Upper lobe of right lung (tissue), 1 donor: ENCODE data around the gene VCL. TPM values are rescaled to one million over a fixed set of nuclear protein-coding genes. Genes with fewer than 3 reads are reported as not detected.

ENCODE experiments used
- ATAC-seq: fragments of 200-7000 bp; cut with Tn5 transposase; one replicate; pipeline ENCODE4 v1.9.1; 2020; ENCODE audit warnings: mild to moderate bottlenecking, moderate library complexity
- DNase-seq: peaks from one replicate; pipeline ENCODE4 v3.0.0-alpha.2; 2020
- H3K27ac ChIP-seq: fragments of 200-600 bp; one replicate; pipeline ENCODE4 v1.8.0; 2022
- H3K27me3 ChIP-seq: fragments of 200-600 bp; one replicate; pipeline ENCODE4 v1.8.0; 2022; ENCODE audit warnings: mild to moderate bottlenecking
- H3K36me3 ChIP-seq: fragments of 200-600 bp; one replicate; pipeline ENCODE4 v1.8.0; 2022
- H3K4me1 ChIP-seq: fragments of 200-600 bp; one replicate; pipeline ENCODE4 v1.8.0; 2022
- H3K4me3 ChIP-seq: fragments of 200-600 bp; one replicate; pipeline ENCODE4 v1.8.0; 2022; ENCODE audit warnings: mild to moderate bottlenecking
- H3K9me3 ChIP-seq: fragments of 200-600 bp; one replicate; pipeline ENCODE4 v1.8.0; 2022
- CTCF ChIP-seq: fragments of 200-600 bp; IDR thresholded peaks from one replicate; pipeline ENCODE4 v1.8.0; 2022; ENCODE audit warnings: antibody characterized with exemption
- intact Hi-C: fragments of 100-400 bp; cut with DNase I; formaldehyde crosslinking; loops from one replicate; pipeline ENCODE4 v1.11.0; 2022
- total RNA-seq: library from RNA; stranded (reverse); fragmentation: NEBNext Ultra II Directional; extraction: Animal tissue kit (Norgen Biotek cat#: 25700); gene quantifications from one replicate; pipeline ENCODE4 v1.2.1, GENCODE V29; 2021
- donor health status: DM: no; HTN: yes; CAD: no; lungs with severe emphysema.

The VCL gene
- total RNA-seq, 1 donor from 2014 or later, result 148 TPM

- Histone ChIP-seq H3K36me3 (peaks cover 17% of the 10 kb centered on the region), H3K4me3 (no peak overlapping the region), H3K4me1 (peaks cover 34% of the 10 kb centered on the region), H3K27ac (peak overlapping the region; percentile 49), H3K9me3 (no peaks in the 10 kb centered on the region), H3K27me3 (no peaks in the 10 kb centered on the region)
- DNase-seq (no peak), ATAC-seq (peak; percentile 15)
- no peak for TF ChIP-seq CTCF
- intact Hi-C loops, result no loop called here
Measured at GRCh38 chr10:74040200-74041126, 42.5 kb downstream of the VCL start.

DNA sequence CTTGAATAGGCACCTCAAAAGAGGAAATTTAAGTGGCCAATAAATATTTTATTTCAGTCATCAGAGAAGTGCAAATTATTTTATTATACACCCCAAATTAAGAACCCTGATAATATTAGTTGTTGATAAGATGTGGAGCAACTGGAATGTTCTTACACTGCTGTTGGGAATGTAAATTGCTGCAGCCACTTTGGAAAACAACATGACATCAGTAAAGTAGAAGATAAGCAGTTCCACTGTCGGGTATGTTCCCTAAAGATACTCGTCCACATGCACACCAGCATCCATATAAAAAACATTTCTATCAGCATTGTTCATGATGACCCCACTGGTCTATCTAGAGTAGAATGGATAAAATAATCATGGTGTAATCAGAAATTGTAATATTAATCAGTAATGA lies 46.5 kb downstream of the VCL start:
- Histone ChIP-seq H3K4me1 (peaks cover 47% of the 10 kb centered on the region), H3K27ac (no peak overlapping the region), H3K4me3 (no peak overlapping the region), H3K36me3 (peaks cover 17% of the 10 kb centered on the region), H3K27me3 (no peaks in the 10 kb centered on the region), H3K9me3 (no peaks in the 10 kb centered on the region)
- no peak for TF ChIP-seq CTCF
- DNase-seq (no peak), ATAC-seq (no peak)
- intact Hi-C loops, result no loop called here

DNA sequence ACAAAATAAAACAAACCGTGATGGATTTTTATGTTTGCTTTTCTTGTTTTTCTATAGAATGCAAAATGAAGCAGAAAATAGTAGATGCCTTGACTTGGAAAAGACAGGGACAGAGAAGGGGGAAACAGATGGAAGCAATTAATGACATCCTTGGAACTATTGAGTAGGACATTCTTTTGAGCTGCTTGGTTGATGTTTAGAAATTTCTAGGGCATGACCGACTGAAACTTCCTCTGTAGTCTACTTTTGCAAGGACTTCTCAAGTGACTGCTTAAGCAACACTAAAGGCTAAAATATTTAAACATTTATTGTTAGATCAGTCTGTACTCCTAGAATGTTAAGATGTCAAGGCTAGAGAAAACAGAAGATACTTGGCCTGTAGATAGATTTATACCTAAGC lies 49.4 kb downstream of the VCL start:
- H3K27ac ChIP-seq, result peak overlapping the region; percentile 70
- H3K27me3 ChIP-seq, result no peaks in the 10 kb centered on the region
- no peak for TF ChIP-seq CTCF
- no peak overlapping the region for H3K4me3 ChIP-seq
- H3K4me1 ChIP-seq, result peaks cover 45% of the 10 kb centered on the region
- DNase-seq (no peak), ATAC-seq (peak; percentile 78)
- peaks cover 17% of the 10 kb centered on the region for H3K36me3 ChIP-seq
- intact Hi-C loops, result no loop called here
- no peaks in the 10 kb centered on the region for H3K9me3 ChIP-seq

DNA sequence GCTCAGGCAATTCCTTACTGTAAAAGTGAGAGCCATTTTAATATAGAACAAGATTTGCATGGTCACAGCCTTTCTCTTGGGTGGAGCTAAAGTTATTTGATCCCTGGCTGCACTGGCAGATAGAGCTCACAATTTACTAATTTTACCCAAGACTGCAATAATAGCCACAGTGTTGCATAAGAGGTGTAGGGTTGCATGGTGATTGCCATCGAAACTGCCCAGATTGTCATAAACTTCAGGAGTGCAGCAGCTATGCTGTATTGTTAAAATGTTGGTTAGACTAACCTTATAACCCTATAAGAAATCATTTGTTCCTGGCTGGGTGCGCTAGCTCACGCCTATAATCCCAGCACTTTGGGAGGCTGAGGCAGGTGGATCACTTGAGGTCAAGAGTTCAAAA lies 50.0 kb downstream of the VCL start:
- Histone ChIP-seq H3K36me3 (peaks cover 17% of the 10 kb centered on the region), H3K4me1 (peaks cover 45% of the 10 kb centered on the region), H3K27ac (peak overlapping the region; percentile 70), H3K4me3 (no peak overlapping the region), H3K9me3 (no peaks in the 10 kb centered on the region), H3K27me3 (no peaks in the 10 kb centered on the region)
- DNase-seq (no peak), ATAC-seq (peak; percentile 78)
- intact Hi-C loops, result no loop called here
- no peak for TF ChIP-seq CTCF

GRCh38 chr10:74048433-74048832 lies 50.5 kb downstream of the VCL start:
- no peaks in the 10 kb centered on the region for H3K9me3 ChIP-seq
- H3K36me3 ChIP-seq, result peaks cover 15% of the 10 kb centered on the region
- TF ChIP-seq CTCF, result no peak
- no peak overlapping the region for H3K4me3 ChIP-seq
- ATAC-seq (no peak), DNase-seq (no peak)
- H3K27me3 ChIP-seq, result no peaks in the 10 kb centered on the region
- H3K27ac ChIP-seq, result peak overlapping the region; percentile 70
- H3K4me1 ChIP-seq, result peaks cover 45% of the 10 kb centered on the region
- intact Hi-C loops, result no loop called here
